SH-SY5Y (cell line): ENCODE measurements around the gene METTL8.

Source experiments
- GATA2 ChIP-seq: IDR thresholded peaks from 2 replicates; pipeline ENCODE4 v1.6.1; 2011; ENCODE audit warnings: mild to moderate bottlenecking, low read depth, low read length
- GATA3 ChIP-seq: IDR thresholded peaks from 2 replicates; pipeline ENCODE4 v1.6.1; 2011; ENCODE audit warnings: low read depth, mild to moderate bottlenecking, low read length, moderate library complexity

DNA sequence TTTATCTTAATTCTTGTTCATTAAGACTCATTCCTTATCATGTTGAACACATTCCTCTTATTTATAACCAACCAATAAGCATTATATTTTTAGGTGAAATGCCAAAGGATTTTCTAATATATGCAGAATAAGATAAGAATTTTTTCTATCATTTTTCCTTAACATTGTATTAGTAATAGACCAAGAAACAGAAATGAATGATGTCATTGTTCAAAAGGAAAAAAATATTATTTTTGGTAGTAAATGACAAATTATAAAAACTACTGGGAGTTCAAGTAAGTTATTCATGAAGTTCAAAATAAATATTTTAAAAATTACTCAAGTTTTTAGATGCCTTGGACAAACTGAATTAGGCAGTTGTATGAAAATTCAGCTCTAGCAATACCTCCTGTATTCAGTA, 25.7 kb upstream of the METTL8 start:
- TF ChIP-seq GATA2 = no peak
- TF ChIP-seq GATA3 = no peak
